GM21825 (cell line): Measurements from ENCODE around the gene POU2AF1.

Experiments used
- ATAC-seq: cut with Tn5 transposase; IDR thresholded peaks from one replicate; pipeline ENCODE4 v1.9.1; 2021; ENCODE audit warnings: mild to moderate bottlenecking, moderate library complexity; ENCODE audit not compliant: unreplicated experiment

POU2AF1 gene

GRCh38 chr11:111349191-111349695 is 29.8 kb downstream of the POU2AF1 start:
- no peak for ATAC-seq

GRCh38 chr11:111348147-111348546 is 30.9 kb downstream of the POU2AF1 start:
- ATAC-seq, result no peak

GRCh38 chr11:111347723-111348115 is 31.4 kb downstream of the POU2AF1 start:
- no peak for ATAC-seq

GRCh38 chr11:111347002-111347722 is 31.9 kb downstream of the POU2AF1 start:
- no peak for ATAC-seq

- no peak for ATAC-seq
These were observed 35.0 kb downstream of the POU2AF1 start for GRCh38 chr11:111344032-111344431.

GRCh38 chr11:111342329-111342728 is 36.7 kb downstream of the POU2AF1 start:
- no peak for ATAC-seq

- ATAC-seq, result no peak
These were observed 39.2 kb downstream of the POU2AF1 start for GRCh38 chr11:111339758-111340388.

- ATAC-seq, result no peak
These were observed 42.4 kb downstream of the POU2AF1 start for GRCh38 chr11:111336582-111337256.

- no peak for ATAC-seq
These were observed 43.0 kb downstream of the POU2AF1 start for GRCh38 chr11:111336062-111336461.

GRCh38 chr11:111335549-111335948 is 43.5 kb downstream of the POU2AF1 start:
- no peak for ATAC-seq

GRCh38 chr11:111334532-111335502 is 44.3 kb downstream of the POU2AF1 start:
- no peak for ATAC-seq

- ATAC-seq, result no peak
These were observed 47.2 kb downstream of the POU2AF1 start for GRCh38 chr11:111331711-111332479.

GRCh38 chr11:111330234-111330893 is 48.7 kb downstream of the POU2AF1 start:
- ATAC-seq, result no peak

- ATAC-seq, result no peak
These were observed 49.5 kb downstream of the POU2AF1 start for GRCh38 chr11:111329306-111330204.

- no peak for ATAC-seq
These were observed 51.0 kb downstream of the POU2AF1 start for GRCh38 chr11:111327908-111328624.

- ATAC-seq, result no peak
These were observed 52.3 kb downstream of the POU2AF1 start for GRCh38 chr11:111326824-111327223.

- ATAC-seq, result no peak
These were observed 53.8 kb downstream of the POU2AF1 start for GRCh38 chr11:111325259-111325658.

GRCh38 chr11:111324277-111324720 is 54.8 kb downstream of the POU2AF1 start:
- ATAC-seq, result no peak
